GM18858 (cell line): Measurements from ENCODE around the gene ENTPD6.

Experiments
- ATAC-seq: cut with Tn5 transposase; IDR thresholded peaks from one replicate; pipeline ENCODE4 v1.9.1; 2021; ENCODE audit not compliant: unreplicated experiment

ENTPD6 gene

GRCh38 chr20:25187635-25188034, 7.9 kb upstream of the ENTPD6 start:
- no peak for ATAC-seq

- ATAC-seq: no peak
Observed at GRCh38 chr20:25188218-25188617, 7.3 kb upstream of the ENTPD6 start.

- ATAC-seq: no peak
Observed at GRCh38 chr20:25191051-25191450, 4.5 kb upstream of the ENTPD6 start.

GRCh38 chr20:25191689-25192088, 3.8 kb upstream of the ENTPD6 start:
- no peak for ATAC-seq

GRCh38 chr20:25193843-25194242, 1.7 kb upstream of the ENTPD6 start:
- no peak for ATAC-seq

- no peak for ATAC-seq
Observed at GRCh38 chr20:25194333-25194972, 1.1 kb upstream of the ENTPD6 start.

GRCh38 chr20:25195962-25196785, 662 bp downstream of the ENTPD6 start:
- peak; percentile 18 for ATAC-seq

GRCh38 chr20:25196786-25197120, 1.2 kb downstream of the ENTPD6 start:
- no peak for ATAC-seq

- ATAC-seq: no peak
Observed at GRCh38 chr20:25197183-25197869, 1.8 kb downstream of the ENTPD6 start.

GRCh38 chr20:25197870-25198190, 2.3 kb downstream of the ENTPD6 start:
- ATAC-seq: no peak

- ATAC-seq: no peak
Observed at GRCh38 chr20:25198663-25199383, 3.3 kb downstream of the ENTPD6 start.

- no peak for ATAC-seq
Observed at GRCh38 chr20:25199473-25200260, 4.2 kb downstream of the ENTPD6 start.

GRCh38 chr20:25203089-25203488, 7.6 kb downstream of the ENTPD6 start:
- ATAC-seq: no peak

GRCh38 chr20:25203871-25204320, 8.4 kb downstream of the ENTPD6 start:
- ATAC-seq: no peak

GRCh38 chr20:25204550-25205276, 9.2 kb downstream of the ENTPD6 start:
- no peak for ATAC-seq

- ATAC-seq: no peak
Observed at GRCh38 chr20:25205277-25206062, 10.0 kb downstream of the ENTPD6 start.

GRCh38 chr20:25206063-25206403, 10.5 kb downstream of the ENTPD6 start:
- ATAC-seq: no peak

- ATAC-seq: no peak
Observed at GRCh38 chr20:25206548-25206947, 11.0 kb downstream of the ENTPD6 start.
